ENCODE measurements around the gene CTNNA3.

- TF ChIP-seq, protein P1, sequence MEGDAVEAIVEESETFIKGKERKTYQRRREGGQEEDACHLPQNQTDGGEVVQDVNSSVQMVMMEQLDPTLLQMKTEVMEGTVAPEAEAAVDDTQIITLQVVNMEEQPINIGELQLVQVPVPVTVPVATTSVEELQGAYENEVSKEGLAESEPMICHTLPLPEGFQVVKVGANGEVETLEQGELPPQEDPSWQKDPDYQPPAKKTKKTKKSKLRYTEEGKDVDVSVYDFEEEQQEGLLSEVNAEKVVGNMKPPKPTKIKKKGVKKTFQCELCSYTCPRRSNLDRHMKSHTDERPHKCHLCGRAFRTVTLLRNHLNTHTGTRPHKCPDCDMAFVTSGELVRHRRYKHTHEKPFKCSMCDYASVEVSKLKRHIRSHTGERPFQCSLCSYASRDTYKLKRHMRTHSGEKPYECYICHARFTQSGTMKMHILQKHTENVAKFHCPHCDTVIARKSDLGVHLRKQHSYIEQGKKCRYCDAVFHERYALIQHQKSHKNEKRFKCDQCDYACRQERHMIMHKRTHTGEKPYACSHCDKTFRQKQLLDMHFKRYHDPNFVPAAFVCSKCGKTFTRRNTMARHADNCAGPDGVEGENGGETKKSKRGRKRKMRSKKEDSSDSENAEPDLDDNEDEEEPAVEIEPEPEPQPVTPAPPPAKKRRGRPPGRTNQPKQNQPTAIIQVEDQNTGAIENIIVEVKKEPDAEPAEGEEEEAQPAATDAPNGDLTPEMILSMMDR (IDR thresholded peaks at IDR 0.05; ENCODE audit: low read depth, low read length, missing input control): no peak
- TF ChIP-seq REST (IDR thresholded peaks at IDR 0.05) (no peak), RAD21 (IDR thresholded peaks at IDR 0.05) (no peak)
Measured at GRCh38 chr10:67269828-67270227, 426.2 kb downstream of the CTNNA3 start.
